Mucosa of stomach (tissue), 1 donor: ENCODE measurements around the gene TNS2.
A peak's percentile ranks its signal among the peaks of the same experiment; 100 is the strongest.

ENCODE experiments used
- H3K27me3 ChIP-seq: one replicate; pipeline ENCODE4 v1.7.0; 2013; ENCODE audit warnings: mild to moderate bottlenecking, low read length; ENCODE audit not compliant: control insufficient read depth, insufficient read depth
- H3K36me3 ChIP-seq: one replicate; pipeline ENCODE4 v1.7.0; 2013; ENCODE audit warnings: low read length; ENCODE audit not compliant: control insufficient read depth, insufficient read depth
- H3K4me1 ChIP-seq: one replicate; pipeline ENCODE4 v1.7.0; 2013; ENCODE audit warnings: mild to moderate bottlenecking, low read length; ENCODE audit not compliant: control insufficient read depth, insufficient read depth
- H3K4me3 ChIP-seq: one replicate; pipeline ENCODE4 v1.7.0; 2013; ENCODE audit warnings: low read length
- H3K9ac ChIP-seq: one replicate; pipeline ENCODE4 v1.7.0; 2013; ENCODE audit warnings: mild to moderate bottlenecking, low read length, moderate library complexity
- H3K9me3 ChIP-seq: one replicate; pipeline ENCODE4 v1.7.0; 2013; ENCODE audit warnings: mild to moderate bottlenecking, low read length, moderate library complexity; ENCODE audit not compliant: control insufficient read depth
- donor health status: Pancreatic carcinoma.

TNS2 gene

GRCh38 chr12:53054112-53054878 lies 4.4 kb downstream of the TNS2 start:
- H3K9me3 ChIP-seq: no peaks in the 10 kb centered on the region
- H3K36me3 ChIP-seq: no peaks in the 10 kb centered on the region
- peak overlapping the region; percentile 85 for H3K4me3 ChIP-seq
- H3K4me1 ChIP-seq: peaks cover 46% of the 10 kb centered on the region
- no peaks in the 10 kb centered on the region for H3K27me3 ChIP-seq
- peak overlapping the region; percentile 61 for H3K9ac ChIP-seq

DNA sequence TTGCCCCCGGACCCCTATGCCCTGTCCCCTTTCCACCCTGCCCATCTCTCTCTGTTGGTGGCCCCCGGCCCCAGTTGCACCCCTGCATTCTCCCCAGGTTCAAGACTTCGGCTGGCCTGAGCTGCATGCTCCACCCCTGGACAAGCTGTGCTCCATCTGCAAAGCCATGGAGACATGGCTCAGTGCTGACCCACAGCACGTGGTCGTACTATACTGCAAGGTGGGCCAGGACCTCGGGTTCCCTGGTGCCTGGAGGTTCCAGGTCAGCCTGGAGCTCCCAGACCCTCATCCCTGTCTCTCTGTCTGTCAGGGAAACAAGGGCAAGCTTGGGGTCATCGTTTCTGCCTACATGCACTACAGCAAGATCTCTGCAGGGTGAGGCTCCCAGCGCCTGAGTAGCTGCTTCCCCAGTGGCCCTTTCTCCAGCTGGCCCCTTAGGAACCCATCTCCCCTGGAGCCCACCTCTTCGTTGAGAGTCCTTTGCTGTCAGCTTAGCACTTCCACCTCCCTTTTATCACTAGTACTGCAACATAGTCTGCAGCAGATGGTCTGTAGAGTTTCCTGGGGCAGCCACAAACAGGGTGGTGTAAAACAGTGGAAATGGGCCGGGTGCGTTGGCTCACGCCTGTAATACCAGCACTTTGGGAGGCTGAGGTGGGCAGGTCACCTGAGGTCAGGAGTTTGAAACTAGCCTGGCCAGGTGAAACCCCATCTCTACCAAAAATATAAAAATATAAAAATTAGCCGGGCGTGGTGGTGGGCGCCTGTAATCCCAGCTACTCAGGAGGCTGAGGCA lies 5.8 kb downstream of the TNS2 start:
- Histone ChIP-seq H3K4me3 (no peak overlapping the region), H3K36me3 (no peaks in the 10 kb centered on the region), H3K4me1 (peaks cover 37% of the 10 kb centered on the region), H3K9ac (no peak overlapping the region), H3K27me3 (peaks cover 7% of the 10 kb centered on the region), H3K9me3 (no peaks in the 10 kb centered on the region)

GRCh38 chr12:53056296-53056695 lies 6.4 kb downstream of the TNS2 start:
- Histone ChIP-seq H3K9me3 (no peaks in the 10 kb centered on the region), H3K4me1 (peaks cover 37% of the 10 kb centered on the region), H3K36me3 (no peaks in the 10 kb centered on the region), H3K27me3 (peaks cover 7% of the 10 kb centered on the region), H3K4me3 (no peak overlapping the region), H3K9ac (no peak overlapping the region)

DNA sequence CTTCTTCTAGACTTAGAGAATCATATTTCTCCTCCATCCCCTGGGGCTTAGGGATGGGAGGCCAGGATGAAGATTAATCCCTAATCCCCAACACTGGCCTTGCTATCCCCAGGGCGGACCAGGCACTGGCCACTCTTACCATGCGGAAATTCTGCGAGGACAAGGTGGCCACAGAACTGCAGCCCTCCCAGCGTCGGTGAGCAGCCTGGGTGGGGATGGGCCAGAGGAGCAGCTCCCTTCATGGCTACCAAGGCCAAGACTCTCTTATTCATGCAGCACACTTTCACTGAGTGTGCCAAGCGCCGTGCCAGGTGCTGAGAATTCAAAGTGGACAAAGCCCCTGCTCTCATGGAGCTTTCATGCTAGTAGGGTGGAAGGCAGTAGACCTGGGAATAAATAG lies 7.0 kb downstream of the TNS2 start:
- Histone ChIP-seq H3K9ac (no peak overlapping the region), H3K27me3 (peaks cover 7% of the 10 kb centered on the region), H3K4me1 (peaks cover 37% of the 10 kb centered on the region), H3K36me3 (no peaks in the 10 kb centered on the region), H3K4me3 (no peak overlapping the region), H3K9me3 (no peaks in the 10 kb centered on the region)

DNA sequence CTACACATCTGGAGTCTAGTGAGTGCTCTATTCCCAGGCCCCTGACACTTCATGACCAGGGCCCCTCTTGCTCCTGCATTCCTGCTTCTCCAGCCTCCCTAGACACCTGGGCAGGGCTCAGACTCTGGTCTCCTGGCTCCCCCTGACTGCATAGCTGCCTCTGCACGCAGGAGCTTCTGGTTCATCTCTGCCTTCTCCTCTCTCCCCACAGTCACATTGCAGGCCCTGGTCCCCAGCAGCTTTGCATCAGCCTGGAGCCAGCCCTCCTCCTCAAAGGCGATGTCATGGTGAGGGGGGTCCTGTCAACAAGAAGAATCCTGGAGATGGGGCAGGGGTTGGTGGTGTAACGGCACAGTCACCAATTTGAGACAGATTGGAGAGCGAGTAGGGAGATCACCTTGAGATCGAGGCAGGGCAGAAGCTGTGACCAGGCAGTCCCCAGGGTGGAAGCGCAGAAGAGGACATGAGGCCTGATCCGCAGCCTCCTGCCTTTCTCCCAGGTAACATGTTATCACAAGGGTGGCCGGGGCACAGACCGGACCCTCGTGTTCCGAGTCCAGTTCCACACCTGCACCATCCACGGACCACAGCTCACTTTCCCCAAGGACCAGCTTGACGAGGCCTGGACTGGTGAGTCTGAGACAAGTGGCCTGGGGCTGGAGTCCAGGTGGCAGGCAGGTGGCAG lies 8.1 kb downstream of the TNS2 start:
- H3K27me3 ChIP-seq: peaks cover 7% of the 10 kb centered on the region
- H3K9ac ChIP-seq: no peak overlapping the region
- H3K4me3 ChIP-seq: no peak overlapping the region
- peaks cover 38% of the 10 kb centered on the region for H3K4me1 ChIP-seq
- no peaks in the 10 kb centered on the region for H3K9me3 ChIP-seq
- H3K36me3 ChIP-seq: no peaks in the 10 kb centered on the region

DNA sequence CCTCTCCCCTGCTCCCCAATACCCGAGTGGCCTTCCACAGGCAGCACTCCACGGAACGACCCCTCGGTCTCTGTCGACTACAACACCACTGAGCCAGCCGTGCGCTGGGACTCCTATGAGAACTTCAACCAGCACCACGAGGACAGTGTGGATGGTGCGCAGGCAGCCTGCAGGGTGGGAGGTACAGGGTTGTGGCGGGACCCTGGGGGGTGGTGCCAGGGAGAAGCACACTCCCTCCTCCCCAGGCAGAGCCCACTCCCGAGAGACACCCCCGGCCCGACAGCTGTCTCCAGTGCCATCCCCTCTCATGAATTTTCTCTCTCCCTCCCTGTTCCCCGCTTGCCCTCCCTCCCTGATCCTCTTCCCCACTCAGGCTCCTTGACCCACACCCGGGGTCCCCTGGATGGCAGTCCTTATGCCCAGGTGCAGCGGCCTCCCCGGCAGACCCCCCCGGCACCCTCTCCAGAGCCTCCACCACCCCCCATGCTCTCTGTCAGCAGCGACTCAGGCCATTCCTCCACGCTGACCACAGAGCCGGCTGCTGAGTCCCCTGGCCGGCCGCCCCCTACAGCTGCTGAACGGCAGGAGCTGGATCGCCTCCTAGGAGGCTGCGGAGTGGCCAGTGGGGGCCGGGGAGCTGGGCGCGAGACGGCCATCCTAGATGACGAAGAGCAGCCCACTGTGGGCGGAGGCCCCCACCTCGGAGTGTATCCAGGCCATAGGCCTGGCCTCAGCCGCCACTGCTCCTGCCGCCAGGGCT lies 9.0 kb downstream of the TNS2 start:
- H3K9ac ChIP-seq: no peak overlapping the region
- no peaks in the 10 kb centered on the region for H3K9me3 ChIP-seq
- peaks cover 31% of the 10 kb centered on the region for H3K4me1 ChIP-seq
- peaks cover 5% of the 10 kb centered on the region for H3K36me3 ChIP-seq
- peaks cover 7% of the 10 kb centered on the region for H3K27me3 ChIP-seq
- H3K4me3 ChIP-seq: no peak overlapping the region

DNA sequence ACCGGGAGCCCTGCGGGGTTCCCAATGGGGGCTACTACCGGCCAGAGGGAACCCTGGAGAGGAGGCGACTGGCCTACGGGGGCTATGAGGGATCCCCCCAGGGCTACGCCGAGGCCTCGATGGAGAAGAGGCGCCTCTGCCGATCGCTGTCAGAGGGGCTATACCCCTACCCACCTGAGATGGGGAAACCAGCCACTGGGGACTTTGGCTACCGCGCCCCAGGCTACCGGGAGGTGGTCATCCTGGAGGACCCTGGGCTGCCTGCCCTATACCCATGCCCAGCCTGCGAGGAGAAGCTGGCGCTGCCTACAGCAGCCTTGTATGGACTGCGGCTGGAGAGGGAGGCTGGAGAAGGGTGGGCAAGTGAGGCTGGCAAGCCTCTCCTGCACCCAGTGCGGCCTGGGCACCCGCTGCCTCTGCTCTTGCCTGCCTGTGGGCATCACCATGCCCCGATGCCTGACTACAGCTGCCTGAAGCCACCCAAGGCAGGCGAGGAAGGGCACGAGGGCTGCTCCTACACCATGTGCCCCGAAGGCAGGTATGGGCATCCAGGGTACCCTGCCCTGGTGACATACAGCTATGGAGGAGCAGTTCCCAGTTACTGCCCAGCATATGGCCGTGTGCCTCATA lies 9.7 kb downstream of the TNS2 start:
- Histone ChIP-seq H3K27me3 (peaks cover 7% of the 10 kb centered on the region), H3K4me1 (peaks cover 30% of the 10 kb centered on the region), H3K36me3 (peaks cover 7% of the 10 kb centered on the region), H3K4me3 (no peak overlapping the region), H3K9ac (no peak overlapping the region), H3K9me3 (no peaks in the 10 kb centered on the region)

DNA sequence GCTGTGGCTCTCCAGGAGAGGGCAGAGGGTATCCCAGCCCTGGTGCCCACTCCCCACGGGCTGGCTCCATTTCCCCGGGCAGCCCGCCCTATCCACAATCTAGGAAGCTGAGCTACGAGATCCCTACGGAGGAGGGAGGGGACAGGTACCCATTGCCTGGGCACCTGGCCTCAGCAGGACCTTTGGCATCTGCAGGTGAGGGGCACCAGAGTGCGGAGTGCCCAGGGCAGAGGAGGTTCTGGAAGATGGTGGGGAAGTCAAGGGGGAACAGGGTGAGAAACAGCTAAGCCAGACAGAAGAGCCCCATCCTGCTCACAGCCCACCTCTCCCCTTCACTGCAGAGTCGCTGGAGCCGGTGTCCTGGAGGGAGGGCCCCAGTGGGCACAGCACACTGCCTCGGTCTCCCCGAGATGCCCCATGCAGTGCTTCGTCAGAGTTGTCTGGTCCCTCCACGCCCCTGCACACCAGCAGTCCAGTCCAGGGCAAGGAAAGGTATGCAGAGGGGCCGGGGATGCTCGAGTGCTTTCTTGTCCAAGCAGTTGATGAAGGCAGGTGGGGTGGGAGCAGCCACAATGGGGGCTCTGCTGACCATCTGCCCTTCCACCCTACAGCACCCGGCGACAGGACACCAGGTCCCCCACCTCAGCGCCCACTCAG lies 10.3 kb downstream of the TNS2 start:
- no peaks in the 10 kb centered on the region for H3K9me3 ChIP-seq
- peaks cover 7% of the 10 kb centered on the region for H3K27me3 ChIP-seq
- no peak overlapping the region for H3K9ac ChIP-seq
- H3K4me3 ChIP-seq: no peak overlapping the region
- peaks cover 13% of the 10 kb centered on the region for H3K36me3 ChIP-seq
- H3K4me1 ChIP-seq: peaks cover 30% of the 10 kb centered on the region

DNA sequence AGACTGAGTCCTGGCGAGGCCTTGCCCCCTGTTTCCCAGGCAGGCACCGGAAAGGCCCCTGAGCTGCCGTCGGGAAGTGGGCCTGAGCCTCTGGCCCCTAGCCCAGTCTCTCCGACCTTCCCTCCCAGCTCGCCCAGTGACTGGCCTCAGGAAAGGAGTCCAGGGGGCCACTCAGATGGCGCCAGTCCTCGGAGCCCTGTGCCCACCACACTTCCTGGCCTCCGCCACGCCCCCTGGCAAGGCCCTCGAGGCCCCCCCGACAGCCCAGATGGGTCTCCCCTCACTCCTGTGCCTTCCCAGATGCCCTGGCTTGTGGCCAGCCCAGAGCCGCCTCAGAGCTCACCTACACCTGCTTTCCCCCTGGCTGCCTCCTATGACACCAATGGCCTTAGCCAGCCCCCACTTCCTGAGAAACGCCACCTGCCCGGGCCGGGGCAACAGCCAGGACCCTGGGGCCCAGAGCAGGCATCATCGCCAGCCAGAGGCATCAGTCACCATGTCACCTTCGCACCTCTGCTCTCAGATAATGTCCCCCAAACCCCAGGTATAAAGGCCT lies 10.9 kb downstream of the TNS2 start:
- H3K9me3 ChIP-seq: no peaks in the 10 kb centered on the region
- H3K4me1 ChIP-seq: peaks cover 34% of the 10 kb centered on the region
- peaks cover 7% of the 10 kb centered on the region for H3K27me3 ChIP-seq
- no peak overlapping the region for H3K4me3 ChIP-seq
- H3K36me3 ChIP-seq: peaks cover 19% of the 10 kb centered on the region
- H3K9ac ChIP-seq: no peak overlapping the region

DNA sequence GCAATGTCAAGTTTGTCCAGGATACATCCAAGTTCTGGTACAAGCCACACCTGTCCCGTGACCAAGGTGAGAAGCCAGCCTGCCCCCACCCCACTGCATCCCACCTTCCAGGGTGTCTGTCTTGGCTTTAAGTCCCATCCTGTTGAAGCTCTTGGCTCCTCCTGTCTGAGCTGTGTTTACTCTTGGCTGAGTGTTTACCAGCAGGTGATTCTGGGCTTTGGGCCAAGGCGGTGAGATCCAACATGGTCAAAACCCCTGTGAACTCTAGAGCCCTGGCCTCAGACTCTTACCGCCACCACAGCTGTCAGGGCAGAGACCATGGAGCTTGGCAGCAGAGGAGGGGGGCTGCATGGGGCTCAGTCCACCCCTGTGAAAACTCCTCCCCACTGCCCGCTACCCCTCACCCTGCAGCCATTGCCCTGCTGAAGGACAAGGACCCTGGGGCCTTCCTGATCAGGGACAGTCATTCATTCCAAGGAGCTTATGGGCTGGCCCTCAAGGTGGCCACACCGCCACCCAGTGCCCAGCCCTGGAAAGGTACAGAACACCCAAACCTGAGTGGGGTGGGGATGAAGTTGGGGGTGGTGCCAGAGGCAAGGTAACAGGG lies 11.6 kb downstream of the TNS2 start:
- no peak overlapping the region for H3K4me3 ChIP-seq
- peaks cover 26% of the 10 kb centered on the region for H3K36me3 ChIP-seq
- peaks cover 40% of the 10 kb centered on the region for H3K4me1 ChIP-seq
- H3K27me3 ChIP-seq: peaks cover 7% of the 10 kb centered on the region
- no peaks in the 10 kb centered on the region for H3K9me3 ChIP-seq
- H3K9ac ChIP-seq: no peak overlapping the region
